ACC112 (cell line): ENCODE results near the gene DCBLD2.
"Not testable (repeated sequence)": the region's sequence is repeated elsewhere in the genome, so short reads cannot be mapped to it uniquely, and the experiment has no call there.

Experiments used
- H2AFZ ChIP-seq: fragments of 200-600 bp; sonication (generic); one replicate; pipeline ENCODE4 v1.6.0; 2017; ENCODE audit warnings: antibody characterized with exemption, low read length; ENCODE audit not compliant: unreplicated experiment
- H3K27ac ChIP-seq: fragments of 200-600 bp; sonication (generic); 2 replicates; pipeline ENCODE4 v1.5.1; 2014; ENCODE audit warnings: low read depth, mild to moderate bottlenecking, antibody characterized with exemption, low read length, moderate library complexity
- H3K27me3 ChIP-seq: fragments of 200-600 bp; sonication (generic); 2 replicates; pipeline ENCODE4 v1.6.1; 2014; ENCODE audit warnings: mild to moderate bottlenecking, antibody characterized with exemption, low read length, moderate library complexity, mixed read lengths; ENCODE audit not compliant: insufficient read depth
- H3K36me3 ChIP-seq: fragments of 200-600 bp; sonication (generic); 2 replicates; pipeline ENCODE4 v1.6.1; 2016; ENCODE audit warnings: mild to moderate bottlenecking, antibody characterized with exemption, low read length, moderate library complexity, mixed read lengths; ENCODE audit not compliant: insufficient read depth
- H3K4me1 ChIP-seq: fragments of 200-600 bp; sonication (generic); one replicate; pipeline ENCODE4 v1.6.1; 2016; ENCODE audit warnings: low read length, mixed read lengths; ENCODE audit not compliant: insufficient read depth, unreplicated experiment, control insufficient read depth
- H3K4me3 ChIP-seq: fragments of 200-600 bp; sonication (generic); 2 replicates; pipeline ENCODE4 v1.5.1; 2014; ENCODE audit warnings: mild to moderate bottlenecking, low read depth, low read length
- H3K79me2 ChIP-seq: fragments of 200-600 bp; sonication (generic); one replicate; pipeline ENCODE4 v1.6.0; 2016; ENCODE audit warnings: low read length; ENCODE audit not compliant: control insufficient read depth, unreplicated experiment, insufficient read depth

Gene DCBLD2

GRCh38 chr3:98831060-98831459, 70.4 kb downstream of the DCBLD2 start:
- H3K4me1 ChIP-seq = peaks cover 20% of the 10 kb centered on the region
- H3K36me3 ChIP-seq = peaks cover 32% of the 10 kb centered on the region
- H3K79me2 ChIP-seq = peaks cover 64% of the 10 kb centered on the region
- not testable (repeated sequence) for H2AFZ ChIP-seq, H3K4me3 ChIP-seq, H3K27me3 ChIP-seq, H3K27ac ChIP-seq

- Histone ChIP-seq H3K27me3 (no peaks in the 10 kb centered on the region), H3K4me3 (no peak overlapping the region), H3K4me1 (peaks cover 34% of the 10 kb centered on the region), H3K79me2 (peaks cover 76% of the 10 kb centered on the region), H2AFZ (no peak overlapping the region), H3K27ac (no peak overlapping the region), H3K36me3 (peaks cover 32% of the 10 kb centered on the region)
Observed at GRCh38 chr3:98829246-98829832, 72.2 kb downstream of the DCBLD2 start.

GRCh38 chr3:98827221-98827920, 74.1 kb downstream of the DCBLD2 start:
- Histone ChIP-seq H3K27me3 (no peaks in the 10 kb centered on the region), H3K79me2 (peaks cover 71% of the 10 kb centered on the region), H3K36me3 (peaks cover 16% of the 10 kb centered on the region; the same call in 1 of the 2 replicates), H2AFZ (no peak overlapping the region), H3K4me1 (peaks cover 38% of the 10 kb centered on the region), H3K4me3 (no peak overlapping the region), H3K27ac (no peak overlapping the region)

- Histone ChIP-seq H3K4me3 (no peak overlapping the region), H3K27ac (no peak overlapping the region), H2AFZ (no peak overlapping the region), H3K4me1 (peaks cover 36% of the 10 kb centered on the region), H3K27me3 (no peaks in the 10 kb centered on the region), H3K36me3 (peaks cover 16% of the 10 kb centered on the region; the same call in 1 of the 2 replicates), H3K79me2 (peaks cover 66% of the 10 kb centered on the region)
Observed at GRCh38 chr3:98826126-98826525, 75.4 kb downstream of the DCBLD2 start.

- peak overlapping the region; percentile 49 for H3K27ac ChIP-seq
- no peak overlapping the region for H3K4me3 ChIP-seq
- peaks cover 51% of the 10 kb centered on the region for H3K79me2 ChIP-seq
- peaks cover 17% of the 10 kb centered on the region for H3K36me3 ChIP-seq
- no peaks in the 10 kb centered on the region for H3K27me3 ChIP-seq
- H3K4me1 ChIP-seq = peaks cover 36% of the 10 kb centered on the region
- H2AFZ ChIP-seq = no peak overlapping the region
Observed at GRCh38 chr3:98824256-98824655, 77.2 kb downstream of the DCBLD2 start.

GRCh38 chr3:98823791-98824190, 77.7 kb downstream of the DCBLD2 start:
- H3K4me1 ChIP-seq = peaks cover 36% of the 10 kb centered on the region
- peaks cover 19% of the 10 kb centered on the region for H3K36me3 ChIP-seq
- peaks cover 49% of the 10 kb centered on the region for H3K79me2 ChIP-seq
- H3K27ac ChIP-seq = peak overlapping the region; percentile 49
- no peak overlapping the region for H2AFZ ChIP-seq
- H3K4me3 ChIP-seq = no peak overlapping the region
- H3K27me3 ChIP-seq = no peaks in the 10 kb centered on the region

GRCh38 chr3:98821063-98821462, 80.4 kb downstream of the DCBLD2 start:
- Histone ChIP-seq H3K4me1 (peaks cover 40% of the 10 kb centered on the region), H2AFZ (no peak overlapping the region), H3K27me3 (no peaks in the 10 kb centered on the region), H3K79me2 (peaks cover 45% of the 10 kb centered on the region), H3K4me3 (no peak overlapping the region), H3K36me3 (peaks cover 36% of the 10 kb centered on the region), H3K27ac (0 out of 2 replicates have a peak overlapping the region, but pooled peaks have one; percentile 18)

GRCh38 chr3:98817547-98818041, 83.9 kb downstream of the DCBLD2 start:
- Histone ChIP-seq H3K79me2 (peaks cover 30% of the 10 kb centered on the region), H3K4me1 (peaks cover 32% of the 10 kb centered on the region), H3K27me3 (no peaks in the 10 kb centered on the region), H2AFZ (no peak overlapping the region), H3K36me3 (peaks cover 52% of the 10 kb centered on the region), H3K4me3 (no peak overlapping the region), H3K27ac (peak overlapping the region; percentile 24; the same call in 1 of the 2 replicates)

GRCh38 chr3:98814817-98815420, 86.6 kb downstream of the DCBLD2 start:
- Histone ChIP-seq H2AFZ (no peak overlapping the region), H3K27ac (peak overlapping the region; percentile 56), H3K4me3 (no peak overlapping the region), H3K27me3 (no peaks in the 10 kb centered on the region), H3K36me3 (peaks cover 61% of the 10 kb centered on the region), H3K79me2 (peaks cover 33% of the 10 kb centered on the region), H3K4me1 (peaks cover 35% of the 10 kb centered on the region)

- Histone ChIP-seq H3K27me3 (no peaks in the 10 kb centered on the region), H2AFZ (no peak overlapping the region), H3K79me2 (peaks cover 28% of the 10 kb centered on the region), H3K36me3 (peaks cover 66% of the 10 kb centered on the region), H3K27ac (no peak overlapping the region), H3K4me3 (no peak overlapping the region), H3K4me1 (peaks cover 48% of the 10 kb centered on the region)
Observed at GRCh38 chr3:98812851-98813374, 88.6 kb downstream of the DCBLD2 start.
